GM12892 (cell line): Measurements from ENCODE around the gene CHAC1.

Experiments
- POLR2A ChIP-seq: IDR thresholded peaks from 2 replicates; pipeline ENCODE4 v1.6.1; 2011; ENCODE audit warnings: low read depth, low read length, control low read depth
- POLR2AphosphoS5 ChIP-seq: IDR thresholded peaks from 2 replicates; pipeline ENCODE4 v1.6.1; 2011; ENCODE audit warnings: low read depth, low read length, control low read depth
- TAF1 ChIP-seq: IDR thresholded peaks from 2 replicates; pipeline ENCODE4 v1.6.1; 2011; ENCODE audit warnings: low read depth, mild to moderate bottlenecking, control low read depth, low read length, borderline replicate concordance

DNA sequence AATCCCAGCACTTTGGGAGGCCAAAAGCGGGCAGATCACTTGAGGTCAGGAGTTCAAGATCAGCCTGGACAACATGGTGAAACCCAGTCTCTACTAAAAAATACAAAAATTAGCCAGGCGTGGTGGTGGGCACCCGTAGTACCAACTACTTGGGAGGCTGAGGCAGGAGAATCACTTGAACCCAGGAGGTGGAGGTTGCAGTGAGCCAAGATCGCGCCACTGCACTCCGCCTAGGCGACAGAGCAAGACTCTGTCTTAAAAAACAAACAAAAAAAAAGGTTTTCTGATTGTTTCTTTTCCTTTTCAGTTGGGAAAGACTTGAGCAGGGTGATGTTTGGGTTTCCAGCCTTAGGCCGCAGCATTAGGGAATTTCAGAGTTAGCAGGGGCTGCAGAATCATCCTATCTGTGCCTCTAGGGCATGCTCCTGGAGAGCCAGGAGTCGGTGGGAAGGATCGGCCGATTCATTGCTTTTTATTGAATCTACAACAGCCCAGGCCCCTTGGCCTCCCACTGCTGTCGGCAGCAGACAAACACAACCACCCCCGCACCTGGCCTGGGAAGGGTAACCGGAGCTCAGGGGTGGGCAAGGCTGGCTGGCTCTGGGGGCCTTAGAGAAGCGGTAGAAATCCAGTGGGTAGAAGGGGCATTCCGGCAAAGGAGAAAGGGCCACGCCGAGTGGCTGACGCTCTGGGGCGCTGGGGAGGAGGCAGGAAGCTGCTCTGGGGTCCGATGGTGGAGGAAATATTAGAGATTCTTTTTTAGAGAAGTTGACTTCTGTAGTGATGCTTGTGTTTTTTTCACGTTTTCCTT is 6.3 kb downstream of the CHAC1 start:
- no peak for TF ChIP-seq POLR2A
- no peak for TF ChIP-seq POLR2AphosphoS5
- TF ChIP-seq TAF1: no peak
